Endothelial cell of umbilical vein (primary cell): ENCODE measurements around the gene KLK3. TPM values are rescaled to one million over a fixed set of nuclear protein-coding genes. Genes with fewer than 3 reads are reported as not detected.

Experiments used
- BruUV-seq: library from RNA; stranded (reverse); fragments of 400-500 nt; replicated peaks from 2 replicates; lab custom pipeline; 2021; lab: Mats Ljungman, UMichigan
- CTCF ChIA-PET: fragments of 300-600, 350-600 bp; sonication (Branson Sonifier 250); formaldehyde crosslinking; loops from one replicate; lab custom pipeline; 2021; ENCODE audit warnings: antibody characterized with exemption, inconsistent platforms; lab: Charles Lee
- POLR2A ChIA-PET: fragments of 300-600, 350-600 bp; sonication (Branson Sonifier 250); formaldehyde crosslinking; loops from one replicate; lab custom pipeline; 2021; ENCODE audit warnings: antibody characterized with exemption, inconsistent platforms; lab: Charles Lee
- DNase-seq: peaks from one replicate; pipeline ENCODE4 v3.0.0-alpha.2; 2011; ENCODE audit warnings: low read depth, low spot score
- FAIRE-seq: peaks from 2 replicates; lab custom pipeline; 2011; peaks lifted over from hg19 to GRCh38; lab: Jason Lieb, UNC
- H2AFZ ChIP-seq: 2 replicates; pipeline ENCODE4 v1.6.0; 2012; ENCODE audit warnings: low read depth, low read length, control low read depth, inconsistent platforms
- H3K27ac ChIP-seq: 2 replicates; pipeline ENCODE4 v1.5.1; 2011; ENCODE audit warnings: low read depth, mild to moderate bottlenecking, control low read depth, low read length, moderate library complexity; ENCODE audit not compliant: insufficient read depth
- H3K27me3 ChIP-seq, 2 experiments: 2 replicates each; pipeline versions ENCODE4 v1.6.0 to v1.6.1; 2011; ENCODE audit warnings: low read length in 2 of 2, mixed read lengths in 1 of 2; ENCODE audit not compliant: control insufficient read depth in 2 of 2, insufficient read depth in 2 of 2
- H3K36me3 ChIP-seq, 2 experiments: 2 replicates in 1 of 2; 3 replicates in 1 of 2; pipeline ENCODE4 v1.5.1; 2011; ENCODE audit warnings: low read length in 2 of 2, mild to moderate bottlenecking in 1 of 2, moderate library complexity in 1 of 2; ENCODE audit not compliant: control insufficient read depth in 2 of 2, insufficient read depth in 2 of 2; ENCODE audit errors: extremely low read depth in 1 of 2
- H3K4me1 ChIP-seq: 3 replicates; pipeline ENCODE4 v1.5.1; 2011; ENCODE audit warnings: mild to moderate bottlenecking, low read length; ENCODE audit not compliant: control insufficient read depth, insufficient read depth; ENCODE audit errors: extremely low read depth
- H3K4me2 ChIP-seq: 2 replicates; pipeline ENCODE4 v1.6.1; 2011; ENCODE audit warnings: low read length, control low read depth, mixed read lengths; ENCODE audit not compliant: insufficient read depth
- H3K4me3 ChIP-seq, 3 experiments: fragments of 200-600 bp in 1 of 3; sonication (generic), shearing (Covaris generic) in 1 of 3; replicated peaks in 1 of 3; 2 replicates each; pipeline ENCODE4 v1.5.1; 2011 to 2016; ENCODE audit warnings: control low read depth in 3 of 3, low read length in 3 of 3, mild to moderate bottlenecking in 2 of 3, inconsistent platforms in 1 of 3, low read depth in 1 of 3, moderate library complexity in 1 of 3; ENCODE audit not compliant: insufficient read depth in 1 of 3
- H3K79me2 ChIP-seq: 2 replicates; pipeline ENCODE4 v1.6.0; 2012; ENCODE audit warnings: low read length, inconsistent platforms; ENCODE audit not compliant: control insufficient read depth, insufficient read depth
- H3K9ac ChIP-seq: replicated peaks from 2 replicates; pipeline ENCODE3; 2011; ENCODE audit warnings: low read length, control low read depth; ENCODE audit not compliant: insufficient read depth; ENCODE audit errors: extremely low read depth
- H3K9me1 ChIP-seq: replicated peaks from 3 replicates; pipeline ENCODE4 v1.6.0; 2011; ENCODE audit warnings: mild to moderate bottlenecking, low read length; ENCODE audit not compliant: control insufficient read depth, insufficient read depth; ENCODE audit errors: extremely low read depth
- H3K9me3 ChIP-seq: replicated peaks from 2 replicates; pipeline ENCODE4 v1.5.1; 2012; ENCODE audit warnings: low read length, inconsistent platforms; ENCODE audit not compliant: control insufficient read depth, insufficient read depth
- H4K20me1 ChIP-seq: replicated peaks from 2 replicates; pipeline ENCODE3; 2011; ENCODE audit warnings: mild to moderate bottlenecking, low read length; ENCODE audit not compliant: control insufficient read depth, insufficient read depth; ENCODE audit errors: extremely low read depth
- EZH2 ChIP-seq: IDR thresholded peaks from 2 replicates; pipeline ENCODE4 v1.6.1; 2012; ENCODE audit warnings: borderline replicate concordance, low read depth, mild to moderate bottlenecking, moderate library complexity, low read length, inconsistent platforms; ENCODE audit not compliant: severe bottlenecking
- FOS ChIP-seq: IDR thresholded peaks from 2 replicates; pipeline ENCODE4 v1.6.1; 2011; ENCODE audit warnings: mild to moderate bottlenecking, low read length, moderate library complexity, borderline replicate concordance; ENCODE audit not compliant: insufficient read depth
- GATA2 ChIP-seq: IDR thresholded peaks from 2 replicates; pipeline ENCODE4 v1.7.0; 2011; ENCODE audit warnings: low read depth, mild to moderate bottlenecking, moderate library complexity, mixed read lengths, low read length; ENCODE audit not compliant: insufficient read length, insufficient read depth
- JUN ChIP-seq: IDR thresholded peaks from 2 replicates; pipeline ENCODE4 v1.6.1; 2011; ENCODE audit warnings: borderline replicate concordance, low read depth; ENCODE audit not compliant: insufficient read length, insufficient read depth
- MYC ChIP-seq: IDR thresholded peaks from one replicate; pipeline ENCODE4 v1.6.1; 2011; ENCODE audit warnings: mild to moderate bottlenecking, low read depth, low read length
- POLR2A ChIP-seq: IDR thresholded peaks from 2 replicates; pipeline ENCODE4 v1.6.1; 2012; ENCODE audit warnings: low read depth, mild to moderate bottlenecking, control low read depth, low read length
- POLR2AphosphoS5 ChIP-seq: IDR thresholded peaks from 2 replicates; pipeline ENCODE4 v1.6.1; 2012; ENCODE audit warnings: low read depth, mild to moderate bottlenecking, control low read depth, low read length, moderate library complexity; ENCODE audit not compliant: insufficient read depth
- dilution Hi-C: fragments of 300-500 bp; cut with MboI; formaldehyde crosslinking; loops from one replicate; pipeline ENCODE4 v1.15.0; 2019; ENCODE audit warnings: low sequenced_read_pairs; ENCODE audit not compliant: extremely low pct_ligation_motif_present
- intact Hi-C: fragments of 100-400 bp; cut with micrococcal nuclease; formaldehyde crosslinking; loops from one replicate; pipeline ENCODE4 v1.10.0; 2022
- polyA plus RNA-seq, 4 experiments: library from polyadenylated mRNA; depleted of rRNA in 3 of 4; stranded (reverse) in 3 of 4; unstranded in 1 of 4; fragments of >200 nt; gene quantifications; 2 replicates each; pipeline versions ENCODE4 v1.2.1 to v1.2.3, GENCODE V29; 2011 to 2012; ENCODE audit warnings: missing spikeins in 1 of 4
- total RNA-seq: library from RNA; stranded (reverse); gene quantifications from 2 replicates; pipeline ENCODE4 v1.2.3, GENCODE V29; 2021
- TF ChIP-seq, protein P1 (sequence below), 2 donors: IDR thresholded peaks; 1 replicate in 1 of 2; 2 replicates in 1 of 2; pipeline ENCODE4 v1.5.1; 2011; ENCODE audit warnings: low read length in 2 of 2, mild to moderate bottlenecking in 2 of 2, moderate library complexity in 2 of 2, control low read depth in 1 of 2, inconsistent platforms in 1 of 2, low read depth in 1 of 2; ENCODE audit not compliant: insufficient read depth in 1 of 2; ENCODE audit errors: extremely low read depth in 1 of 2
- TF ChIP-seq, protein P2 (sequence below): IDR thresholded peaks from 2 replicates; pipeline ENCODE4 v1.6.1; 2011; ENCODE audit not compliant: insufficient read depth, insufficient read length

The KLK3 gene
- total and polyA plus RNA-seq, 2 donors (not counting 3 experiments of a cell fraction or from before 2014, with no cell fraction given) = not detected

DNA sequence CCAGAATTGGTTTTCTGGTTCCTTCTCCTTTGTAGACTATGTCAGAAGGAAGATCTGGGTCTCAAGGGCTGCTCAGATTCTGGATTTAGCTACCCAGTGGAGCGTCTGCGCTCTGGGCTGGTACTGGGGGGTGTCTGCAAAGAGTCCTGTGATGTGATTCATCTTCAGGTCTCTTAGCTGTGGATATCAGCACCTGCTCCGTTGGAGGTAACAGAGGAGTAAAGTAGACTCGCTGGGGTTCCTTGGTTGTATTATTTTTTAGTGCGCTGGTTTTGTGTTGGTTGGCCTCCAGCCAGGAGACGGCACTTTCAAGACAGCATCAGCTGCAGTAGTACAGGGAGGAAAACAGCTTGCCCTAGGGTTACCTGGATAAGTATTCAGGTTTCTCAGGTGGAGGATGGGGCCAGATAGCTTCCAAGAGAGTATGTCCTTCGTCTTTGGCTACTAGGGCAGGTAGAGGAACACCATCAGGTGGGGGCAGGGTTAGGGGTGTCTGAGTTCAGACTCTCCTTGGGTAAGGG lies 11.0 kb upstream of the KLK3 start:
- Histone ChIP-seq H3K27ac (no peak overlapping the region), H3K9me3 (no peaks in the 10 kb centered on the region), H3K79me2 (no peaks in the 10 kb centered on the region), H3K4me3 (no peak overlapping the region), H3K9me1 (no peaks in the 10 kb centered on the region), H3K4me2 (no peak overlapping the region), H4K20me1 (no peaks in the 10 kb centered on the region), H3K4me1 (no peaks in the 10 kb centered on the region), H3K9ac (no peak overlapping the region), H3K36me3 (no peaks in the 10 kb centered on the region), H2AFZ (no peak overlapping the region), H3K27me3 (no peaks in the 10 kb centered on the region)
- ChIA-PET POLR2A (no interaction called here), CTCF (no interaction called here)
- FAIRE-seq (no peak), DNase-seq (no peak)
- intact Hi-C loops = no loop called here
- BruUV-seq = no TSS peak
- TF ChIP-seq POLR2A (no peak), FOS (no peak), EZH2 (no peak), JUN (no peak)
- dilution Hi-C loops = no loop called here

DNA sequence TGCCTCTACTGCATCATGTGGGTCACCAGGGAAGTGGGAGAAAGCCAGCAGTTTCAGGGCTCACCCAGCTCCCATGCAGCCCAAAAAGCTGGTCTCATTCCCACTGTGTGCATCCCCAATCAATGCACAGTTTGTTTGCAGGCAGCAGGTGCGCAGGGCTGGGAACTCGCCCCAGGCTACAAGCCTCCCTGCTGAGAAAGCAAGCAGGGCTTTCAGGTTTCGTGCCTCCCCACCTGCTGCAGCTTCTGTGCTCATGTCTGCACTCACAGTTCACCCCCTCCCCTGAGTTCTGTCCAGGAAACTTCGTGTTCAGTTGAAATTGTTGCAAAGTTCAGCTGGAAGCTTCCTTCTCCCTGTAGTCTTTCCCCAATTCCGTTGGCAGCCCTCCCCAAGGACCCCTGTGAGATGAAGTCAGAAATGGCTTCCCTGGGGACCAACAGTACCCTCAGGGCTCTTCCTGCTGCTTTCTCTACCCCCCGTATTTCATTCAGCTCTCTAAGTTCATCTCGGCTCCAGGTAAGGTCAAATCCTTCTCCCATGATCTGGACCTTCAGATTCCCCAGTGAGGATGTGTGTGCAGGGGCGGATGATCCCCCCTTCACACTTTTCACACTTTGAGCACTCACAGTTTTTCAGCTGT lies 10.3 kb upstream of the KLK3 start:
- Histone ChIP-seq H3K4me1 (no peaks in the 10 kb centered on the region), H3K27ac (no peak overlapping the region), H2AFZ (no peak overlapping the region), H4K20me1 (no peaks in the 10 kb centered on the region), H3K27me3 (no peaks in the 10 kb centered on the region), H3K9ac (no peak overlapping the region), H3K79me2 (no peaks in the 10 kb centered on the region), H3K9me3 (no peaks in the 10 kb centered on the region), H3K9me1 (no peaks in the 10 kb centered on the region), H3K4me3 (no peak overlapping the region), H3K36me3 (no peaks in the 10 kb centered on the region), H3K4me2 (no peak overlapping the region)
- FAIRE-seq = no peak
- TF ChIP-seq MYC (no peak), POLR2AphosphoS5 (no peak), FOS (no peak), GATA2 (no peak), POLR2A (no peak), EZH2 (no peak), JUN (no peak)
- TF ChIP-seq, protein P1, sequence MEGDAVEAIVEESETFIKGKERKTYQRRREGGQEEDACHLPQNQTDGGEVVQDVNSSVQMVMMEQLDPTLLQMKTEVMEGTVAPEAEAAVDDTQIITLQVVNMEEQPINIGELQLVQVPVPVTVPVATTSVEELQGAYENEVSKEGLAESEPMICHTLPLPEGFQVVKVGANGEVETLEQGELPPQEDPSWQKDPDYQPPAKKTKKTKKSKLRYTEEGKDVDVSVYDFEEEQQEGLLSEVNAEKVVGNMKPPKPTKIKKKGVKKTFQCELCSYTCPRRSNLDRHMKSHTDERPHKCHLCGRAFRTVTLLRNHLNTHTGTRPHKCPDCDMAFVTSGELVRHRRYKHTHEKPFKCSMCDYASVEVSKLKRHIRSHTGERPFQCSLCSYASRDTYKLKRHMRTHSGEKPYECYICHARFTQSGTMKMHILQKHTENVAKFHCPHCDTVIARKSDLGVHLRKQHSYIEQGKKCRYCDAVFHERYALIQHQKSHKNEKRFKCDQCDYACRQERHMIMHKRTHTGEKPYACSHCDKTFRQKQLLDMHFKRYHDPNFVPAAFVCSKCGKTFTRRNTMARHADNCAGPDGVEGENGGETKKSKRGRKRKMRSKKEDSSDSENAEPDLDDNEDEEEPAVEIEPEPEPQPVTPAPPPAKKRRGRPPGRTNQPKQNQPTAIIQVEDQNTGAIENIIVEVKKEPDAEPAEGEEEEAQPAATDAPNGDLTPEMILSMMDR (IDR thresholded peaks at IDR 0.05; ENCODE audit: extremely low read depth in 1 of 2, insufficient read depth in 1 of 2, low read depth in 1 of 2, low read length in 2 of 2) = no peak
- TF ChIP-seq, protein P2, sequence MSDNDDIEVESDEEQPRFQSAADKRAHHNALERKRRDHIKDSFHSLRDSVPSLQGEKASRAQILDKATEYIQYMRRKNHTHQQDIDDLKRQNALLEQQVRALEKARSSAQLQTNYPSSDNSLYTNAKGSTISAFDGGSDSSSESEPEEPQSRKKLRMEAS = no peak
- intact Hi-C loops = no loop called here
- no TSS peak for BruUV-seq
- dilution Hi-C loops = no loop called here
- ChIA-PET POLR2A (no interaction called here), CTCF (no interaction called here)
- DNase-seq = no peak
